HG02973 (cell line): ENCODE results near the gene SLC4A8.
"Not testable (repeated sequence)": the region's sequence is repeated elsewhere in the genome, so short reads cannot be mapped to it uniquely, and the experiment has no call there.

Experiments used
- ATAC-seq: cut with Tn5 transposase; IDR thresholded peaks from one replicate; pipeline ENCODE4 v1.9.1; 2021; ENCODE audit warnings: moderate library complexity; ENCODE audit not compliant: unreplicated experiment

Gene SLC4A8

DNA sequence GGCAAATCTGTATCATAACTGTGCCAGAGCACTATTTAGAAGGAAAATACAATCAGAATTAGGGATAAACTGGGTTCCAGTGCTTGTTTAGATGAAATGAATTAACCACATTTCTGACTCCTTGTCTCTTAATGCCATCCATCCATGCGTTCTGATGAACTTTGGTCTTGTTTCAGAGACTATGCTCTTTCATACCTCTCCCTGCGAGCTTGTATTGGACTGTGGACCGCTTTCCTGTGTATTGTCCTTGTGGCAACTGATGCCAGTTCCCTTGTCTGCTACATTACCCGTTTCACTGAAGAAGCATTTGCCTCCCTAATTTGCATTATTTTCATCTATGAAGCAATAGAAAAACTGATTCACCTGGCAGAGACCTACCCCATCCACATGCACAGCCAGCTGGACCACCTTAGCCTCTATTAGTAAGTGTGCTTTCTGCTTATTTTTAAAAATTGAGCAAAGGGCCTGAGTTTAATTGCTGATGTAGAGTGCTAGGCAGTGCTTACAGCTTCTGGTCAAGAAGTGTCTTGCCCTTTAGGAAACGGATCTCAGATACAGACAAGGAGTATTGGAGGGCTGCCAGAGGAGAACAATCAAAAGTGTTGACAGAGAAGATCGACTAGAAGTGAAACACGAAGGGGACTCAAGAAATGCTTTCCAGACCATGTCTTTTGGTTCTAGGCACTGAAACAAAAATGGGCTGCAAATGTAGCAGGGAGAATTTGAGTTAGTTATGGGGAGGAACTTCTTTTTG, 46.7 kb downstream of the SLC4A8 start:
- no peak for ATAC-seq

DNA sequence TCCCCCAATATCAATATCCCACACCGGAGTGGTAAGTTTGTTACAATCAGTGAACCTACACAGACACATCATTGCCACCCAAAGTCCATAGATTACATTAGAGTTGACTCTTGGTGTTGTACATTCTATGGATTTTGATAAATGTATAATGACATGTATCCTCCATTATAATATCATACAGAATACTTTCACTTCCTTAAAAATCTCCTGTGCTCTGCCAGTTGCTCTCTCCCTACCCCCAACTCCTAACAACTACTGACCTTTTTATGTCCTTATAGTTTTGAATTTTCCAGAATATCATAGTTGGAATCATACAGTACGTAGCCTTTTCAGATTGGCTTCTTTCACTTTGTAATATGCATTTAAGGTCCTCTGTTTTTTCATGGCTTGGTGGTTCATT, 48.4 kb downstream of the SLC4A8 start:
- no peak for ATAC-seq

DNA sequence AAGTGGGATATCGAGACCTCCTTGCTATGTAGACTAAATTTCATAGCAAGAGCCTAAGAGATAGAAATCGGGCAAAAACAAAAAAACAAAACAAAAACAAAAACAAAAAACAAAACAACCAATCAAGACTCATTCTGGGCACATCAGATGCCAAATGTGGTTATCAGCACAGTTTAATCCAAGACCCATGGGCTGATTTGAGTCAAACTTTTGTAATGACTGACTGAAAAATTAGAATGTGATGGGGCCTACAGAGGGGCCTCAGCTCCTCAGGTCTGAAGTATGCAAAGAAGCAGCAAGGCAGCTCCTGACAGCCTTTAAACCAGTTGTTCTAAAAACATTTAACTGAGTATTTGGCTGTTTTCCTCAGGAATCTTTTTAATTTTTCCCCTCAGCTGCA, 49.3 kb downstream of the SLC4A8 start:
- ATAC-seq: no peak

DNA sequence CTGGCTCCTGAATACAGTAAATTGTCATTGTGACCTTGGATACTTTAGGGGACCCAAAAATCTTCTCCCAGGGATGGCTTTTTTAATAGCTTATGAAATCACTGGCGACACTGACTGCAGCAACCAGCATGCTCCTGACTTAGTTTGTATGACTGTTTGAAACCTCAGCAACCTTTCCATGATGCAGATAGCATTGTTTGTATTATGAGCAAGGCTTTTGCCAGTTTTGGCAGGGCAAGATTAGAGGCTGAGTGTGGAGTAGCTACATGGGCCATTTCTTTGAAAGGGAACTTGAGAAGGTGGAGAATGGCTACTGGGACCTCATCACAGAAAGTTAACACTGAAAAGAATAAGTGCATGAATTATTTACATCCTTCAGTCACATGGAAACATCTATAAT, 50.9 kb downstream of the SLC4A8 start:
- ATAC-seq: no peak

GRCh38 chr12:51480978-51481377, 56.3 kb downstream of the SLC4A8 start:
- no peak for ATAC-seq

GRCh38 chr12:51482929-51483697, 58.5 kb downstream of the SLC4A8 start:
- ATAC-seq: no peak

DNA sequence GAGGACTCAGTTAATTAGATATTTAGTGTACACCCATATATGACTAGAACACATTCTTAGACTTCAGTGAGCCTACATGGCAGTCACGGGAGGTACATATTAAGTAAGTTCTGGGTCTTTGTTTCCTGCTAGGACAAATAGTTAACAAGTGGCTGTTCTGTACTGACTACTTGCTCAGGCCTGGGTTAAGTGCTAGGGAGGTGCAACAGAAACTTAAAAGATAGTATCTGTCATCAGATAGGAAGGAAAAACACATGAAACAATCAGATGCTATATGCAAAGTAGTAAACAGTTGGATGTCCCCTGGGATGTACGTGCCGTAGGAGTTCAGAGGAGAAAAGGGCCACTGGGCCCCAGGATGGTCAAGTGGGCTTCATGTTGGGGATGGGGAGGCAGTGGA, 59.5 kb downstream of the SLC4A8 start:
- no peak for ATAC-seq

DNA sequence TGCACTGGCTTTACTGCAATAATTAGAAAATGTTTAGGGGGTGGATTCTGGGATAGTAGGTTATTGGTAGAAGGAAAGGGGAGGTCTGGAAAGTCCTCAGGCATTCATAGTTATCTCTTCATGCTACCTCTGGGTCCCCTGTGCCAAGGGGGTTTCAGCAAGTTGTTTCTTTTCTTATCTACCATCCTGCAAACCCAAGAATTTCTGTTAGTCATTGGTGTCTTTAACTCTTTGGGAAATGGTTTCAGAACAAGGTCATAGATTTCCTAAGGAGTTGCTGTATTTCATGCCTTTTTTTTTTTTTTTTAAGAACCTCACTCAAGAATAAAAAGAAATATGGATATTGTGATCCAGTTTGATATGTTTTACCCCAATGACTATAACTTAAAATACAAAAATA, 63.6 kb downstream of the SLC4A8 start:
- ATAC-seq: no peak

GRCh38 chr12:51493281-51493680, 68.7 kb downstream of the SLC4A8 start:
- no peak for ATAC-seq

DNA sequence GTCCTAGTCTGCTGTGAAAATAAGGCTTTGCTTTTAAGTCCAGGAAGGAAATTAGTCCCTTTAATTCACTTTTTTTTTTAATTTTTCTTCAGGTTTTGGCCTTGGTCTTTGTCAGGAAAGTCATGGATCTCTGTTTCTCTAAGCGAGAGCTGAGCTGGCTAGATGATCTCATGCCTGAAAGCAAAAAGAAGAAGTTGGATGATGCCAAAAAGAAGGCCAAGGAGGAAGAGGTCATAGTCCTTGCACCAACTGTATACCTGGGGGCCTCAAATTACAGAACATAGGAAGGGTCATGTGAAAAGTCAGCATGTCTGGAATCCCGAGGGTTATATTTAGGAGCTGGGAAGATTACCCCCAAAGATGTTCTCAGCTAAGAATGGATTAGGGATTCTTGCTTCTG, 72.3 kb downstream of the SLC4A8 start:
- ATAC-seq: no peak

- no peak for ATAC-seq
Observed at GRCh38 chr12:51504851-51505250, 80.2 kb downstream of the SLC4A8 start.

GRCh38 chr12:51505360-51506105, 80.9 kb downstream of the SLC4A8 start:
- ATAC-seq: no peak

DNA sequence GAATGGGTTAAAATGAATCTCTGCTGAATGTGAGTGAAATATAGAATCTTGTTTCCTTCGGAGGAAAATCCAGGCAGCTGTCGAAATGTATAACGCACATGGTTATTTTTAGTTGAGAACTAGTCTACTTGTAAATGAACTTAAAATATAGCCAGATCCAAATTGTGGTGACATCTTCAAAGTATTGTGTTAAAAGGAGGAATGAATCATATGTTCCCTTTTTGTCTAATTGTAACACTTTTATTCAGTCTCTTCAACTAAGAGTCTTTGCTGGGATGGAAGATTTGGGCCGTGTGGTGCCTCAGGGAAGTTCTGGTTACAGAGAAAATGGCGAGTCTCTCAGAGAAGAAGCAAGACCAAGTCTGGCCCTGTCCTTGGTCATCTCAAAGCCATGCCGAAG, 82.5 kb downstream of the SLC4A8 start:
- ATAC-seq: no peak

GRCh38 chr12:51508285-51508684, 83.7 kb downstream of the SLC4A8 start:
- ATAC-seq: no peak

DNA sequence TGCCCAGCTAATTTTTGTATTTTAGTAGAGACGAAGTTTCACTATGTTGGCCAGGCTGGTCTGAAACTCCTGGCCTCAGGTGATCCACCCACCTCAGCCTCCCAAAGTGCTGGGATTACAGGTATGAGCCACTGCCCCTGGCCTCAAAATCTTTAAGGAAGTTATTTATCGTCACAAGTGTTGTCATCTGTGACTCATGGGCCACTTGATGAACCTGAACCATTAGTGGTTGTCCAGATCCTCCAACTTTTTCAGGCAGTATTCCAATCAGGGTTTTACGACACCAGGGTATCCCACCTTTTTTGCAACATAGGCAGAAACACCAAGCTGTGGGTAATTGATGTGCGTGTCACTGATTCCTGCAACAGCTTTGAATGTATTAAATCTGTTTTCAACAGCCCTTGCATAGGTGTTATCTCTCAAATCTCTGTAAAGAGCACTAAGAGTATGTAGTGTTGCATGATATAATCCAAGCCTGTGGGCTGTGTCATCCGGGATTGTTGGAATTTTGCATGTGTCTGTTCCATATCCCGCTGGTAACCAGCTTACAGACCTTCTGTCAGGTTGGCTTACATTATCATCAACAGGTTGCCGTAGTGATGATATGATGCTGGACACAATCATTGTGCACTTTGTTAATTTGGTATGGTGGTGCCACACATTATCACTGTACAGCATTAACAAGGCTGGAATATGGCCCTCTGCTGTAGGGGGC, 87.1 kb downstream of the SLC4A8 start:
- no peak for ATAC-seq

- no peak for ATAC-seq
Observed at GRCh38 chr12:51512438-51512837, 87.8 kb downstream of the SLC4A8 start.

GRCh38 chr12:51515037-51515436, 90.4 kb downstream of the SLC4A8 start:
- ATAC-seq: not testable (repeated sequence)

DNA sequence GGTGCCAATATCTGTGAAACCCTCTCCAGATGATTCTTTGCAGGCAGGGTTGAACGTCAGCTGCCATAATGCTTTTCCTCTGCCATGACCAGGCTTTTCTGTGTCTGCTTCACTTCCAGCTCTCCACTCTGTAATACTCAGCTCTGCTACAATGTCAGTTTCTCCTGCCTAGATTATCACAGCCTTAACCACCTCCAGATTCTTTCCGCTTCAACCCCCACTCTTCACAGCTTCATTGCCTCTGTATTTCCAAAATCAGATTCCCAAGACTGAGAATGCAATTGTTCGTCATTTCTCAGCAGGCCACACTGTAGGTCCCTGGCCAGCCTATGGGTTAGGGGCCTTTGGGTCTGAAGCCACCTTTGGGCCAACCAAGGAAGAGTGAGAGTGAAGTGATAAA, 92.7 kb downstream of the SLC4A8 start:
- ATAC-seq: no peak

DNA sequence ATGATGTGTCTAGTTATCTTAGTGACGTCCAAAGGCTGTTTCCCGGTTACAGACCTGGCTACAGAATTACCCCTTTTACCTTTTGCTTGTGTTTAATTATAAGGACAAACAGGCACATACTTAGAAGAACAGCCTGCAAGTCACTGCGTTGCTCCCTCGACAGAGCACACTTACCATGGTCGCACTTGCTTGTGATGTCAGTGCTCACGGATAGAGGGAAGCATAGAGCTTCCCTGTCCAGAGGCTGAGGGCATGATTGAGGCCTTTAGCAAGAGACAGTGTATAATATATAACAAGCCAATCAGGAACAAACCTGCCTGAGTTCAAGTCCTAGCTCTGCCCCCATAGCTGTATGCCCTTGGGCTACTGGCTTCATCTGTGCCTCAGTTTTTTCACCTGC, 93.2 kb downstream of the SLC4A8 start:
- no peak for ATAC-seq

GRCh38 chr12:51519755-51520154, 95.1 kb downstream of the SLC4A8 start:
- ATAC-seq: no peak
